HG02642 (cell line): Measurements from ENCODE around the gene CDHR5.
"Not testable (repeated sequence)": the region's sequence is repeated elsewhere in the genome, so short reads cannot be mapped to it uniquely, and the experiment has no call there.

Experiments used
- ATAC-seq: cut with Tn5 transposase; IDR thresholded peaks from one replicate; pipeline ENCODE4 v1.9.1; 2021; ENCODE audit warnings: mild to moderate bottlenecking; ENCODE audit not compliant: unreplicated experiment, poor library complexity

The CDHR5 gene

DNA sequence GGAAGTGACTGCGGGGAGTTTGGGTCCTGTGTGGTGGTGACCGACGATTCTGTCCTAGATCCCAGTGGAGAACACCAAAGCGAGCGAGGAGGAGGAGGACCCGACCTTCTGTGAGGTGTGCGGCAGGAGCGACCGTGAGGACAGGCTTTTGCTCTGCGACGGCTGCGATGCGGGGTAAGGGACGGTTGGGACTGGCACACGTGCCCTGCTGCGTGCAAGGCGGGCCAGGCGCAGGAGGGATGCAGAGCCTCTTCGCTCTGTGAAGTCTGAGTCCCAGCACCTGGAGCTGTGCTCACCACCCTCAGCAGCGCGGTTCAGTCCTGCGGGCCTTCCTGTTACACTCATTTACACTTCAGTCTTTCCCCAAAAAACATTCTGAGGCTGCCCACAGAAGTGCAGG lies 32.3 kb downstream of the CDHR5 start:
- ATAC-seq = no peak

DNA sequence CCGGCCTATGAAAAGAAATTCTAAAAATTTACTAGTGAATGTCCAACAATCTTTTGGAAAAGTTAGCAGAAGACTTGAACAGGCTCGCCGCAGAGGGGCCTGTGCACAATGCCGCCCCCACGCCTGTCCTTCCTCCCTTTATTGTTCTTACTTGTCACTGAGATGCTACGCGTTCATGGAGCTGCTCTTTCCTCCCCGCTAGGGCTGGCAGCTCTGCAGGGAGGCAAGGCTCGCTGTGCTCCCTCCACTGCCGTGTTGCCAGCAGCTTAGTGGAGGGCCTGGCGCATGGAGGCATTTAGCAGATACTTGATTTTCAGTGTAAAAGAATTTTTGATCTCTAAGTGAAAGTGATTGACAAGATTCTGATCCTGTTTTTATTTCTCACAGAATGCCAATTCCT lies 33.8 kb downstream of the CDHR5 start:
- no peak for ATAC-seq

DNA sequence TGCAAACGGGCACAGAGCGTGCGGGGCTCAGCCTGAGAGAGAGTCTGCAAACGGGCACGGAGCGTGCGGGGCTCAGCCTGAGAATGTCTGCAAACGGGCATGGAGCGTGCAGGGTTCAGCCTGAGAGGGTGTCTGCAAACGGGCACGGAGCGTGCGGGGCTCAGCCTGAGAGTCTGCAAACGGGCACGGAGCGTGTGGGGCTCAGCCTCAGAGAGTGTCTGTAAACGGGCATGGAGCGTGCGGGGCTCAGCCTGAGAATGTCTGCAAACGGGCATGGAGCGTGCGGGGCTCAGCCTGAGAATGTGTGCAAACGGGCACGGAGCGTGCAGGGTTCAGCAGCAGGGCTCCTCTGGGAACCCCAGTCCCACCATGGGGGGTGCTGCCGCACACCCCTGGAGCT lies 35.0 kb downstream of the CDHR5 start:
- no peak for ATAC-seq

DNA sequence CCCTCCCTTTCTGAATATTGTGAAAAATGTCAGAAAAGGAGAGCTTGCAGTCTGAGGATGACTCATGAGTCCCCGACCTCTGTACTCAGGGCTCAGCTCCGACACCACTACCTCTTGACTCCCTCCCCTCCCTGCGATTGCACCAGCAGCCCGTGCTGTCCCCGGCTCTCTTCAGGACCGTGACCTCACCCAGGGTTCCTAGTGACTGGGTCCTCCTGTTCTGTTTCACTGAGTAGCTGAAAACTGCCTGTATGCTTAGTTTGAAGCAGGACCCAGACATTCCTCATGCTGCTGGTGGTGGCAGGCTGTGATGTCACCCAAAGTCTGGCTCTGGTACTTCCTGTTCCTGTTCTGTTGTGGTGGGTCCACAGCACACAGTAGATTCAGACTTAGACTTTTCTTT lies 36.8 kb downstream of the CDHR5 start:
- no peak for ATAC-seq

DNA sequence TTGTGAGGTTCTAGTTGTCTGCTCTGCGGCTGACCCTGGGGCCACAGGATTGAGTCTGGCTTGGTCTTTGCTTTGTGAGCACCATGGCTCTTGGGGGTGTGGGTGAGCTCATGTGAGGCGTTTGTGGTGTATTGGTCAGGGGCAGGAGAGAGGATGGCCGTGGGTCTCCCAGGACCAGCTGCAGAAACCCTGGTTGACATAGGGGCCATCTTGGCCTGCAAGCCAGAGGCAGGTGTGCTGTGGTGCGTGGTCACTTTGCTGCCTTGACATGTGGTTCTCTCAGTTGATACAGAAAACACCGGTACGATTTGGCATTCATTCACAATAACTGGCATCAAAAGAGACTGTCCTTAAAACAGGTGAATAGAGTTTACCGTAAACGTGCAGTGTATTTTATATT lies 37.2 kb downstream of the CDHR5 start:
- ATAC-seq = no peak

DNA sequence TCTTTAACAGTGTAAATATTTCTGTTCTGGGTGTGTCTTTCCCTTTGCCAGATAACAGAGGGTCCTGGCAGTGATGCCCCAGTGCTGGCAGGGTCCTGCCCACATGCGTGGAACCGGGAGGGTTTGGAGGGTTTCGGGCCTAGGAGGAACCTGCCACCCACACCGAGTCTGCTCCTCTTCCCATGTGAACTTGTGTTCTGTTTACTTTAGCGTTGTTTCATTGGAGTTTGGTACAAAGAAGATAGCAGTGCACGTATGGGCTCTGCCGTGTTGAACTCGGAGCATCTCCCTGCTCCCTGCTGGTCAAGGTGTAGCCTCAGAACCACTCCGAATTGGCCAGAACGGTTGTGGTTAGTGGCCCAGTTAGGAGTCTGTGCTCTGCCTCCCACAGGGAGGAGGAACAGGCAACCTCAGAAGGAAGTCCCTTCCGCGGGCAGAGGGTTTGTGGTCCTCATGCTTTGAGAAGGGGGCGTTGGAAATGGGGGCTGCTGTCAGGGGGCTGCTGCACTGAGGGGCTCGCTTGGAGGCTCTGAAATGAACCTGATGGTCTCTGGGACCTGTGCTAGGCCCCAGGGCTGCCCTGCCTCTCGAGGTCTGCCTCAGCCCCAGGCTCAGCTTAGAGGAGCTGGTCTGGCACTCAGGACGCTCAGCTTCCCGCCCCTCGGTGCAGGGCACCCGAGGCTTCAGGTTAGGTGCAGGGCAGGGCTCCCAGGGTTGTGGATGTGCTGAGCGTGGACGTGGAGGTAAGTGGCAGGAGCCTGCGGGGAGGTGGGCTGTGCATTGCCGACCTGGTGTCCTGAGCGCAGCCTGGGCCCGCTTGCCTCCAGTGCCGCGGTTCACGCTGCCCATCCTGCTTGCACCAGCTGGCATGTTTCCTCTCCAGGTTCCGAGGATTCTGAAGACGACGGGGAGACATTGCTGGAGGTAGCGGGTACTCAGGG lies 38.1 kb downstream of the CDHR5 start:
- ATAC-seq = no peak

DNA sequence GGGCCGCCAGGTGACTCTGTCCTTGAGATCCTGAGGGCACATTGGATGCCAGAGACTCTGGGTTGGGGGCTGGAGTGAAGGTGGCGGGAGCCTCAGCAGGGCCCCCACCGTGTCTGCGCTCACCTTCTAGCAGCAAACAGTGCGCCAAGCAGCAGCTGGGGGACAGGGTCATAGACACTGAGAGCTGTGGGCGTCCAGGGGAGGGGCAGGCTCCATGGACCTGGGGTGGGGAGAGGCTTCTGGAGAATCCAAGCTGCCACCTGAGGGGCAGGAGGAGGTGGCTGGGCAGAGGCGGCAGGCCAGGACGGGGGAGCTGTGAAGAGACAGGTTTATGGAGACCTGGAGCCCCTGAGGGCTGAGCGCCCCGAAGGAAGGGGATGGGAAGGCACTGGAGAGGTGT lies 40.5 kb downstream of the CDHR5 start:
- no peak for ATAC-seq

DNA sequence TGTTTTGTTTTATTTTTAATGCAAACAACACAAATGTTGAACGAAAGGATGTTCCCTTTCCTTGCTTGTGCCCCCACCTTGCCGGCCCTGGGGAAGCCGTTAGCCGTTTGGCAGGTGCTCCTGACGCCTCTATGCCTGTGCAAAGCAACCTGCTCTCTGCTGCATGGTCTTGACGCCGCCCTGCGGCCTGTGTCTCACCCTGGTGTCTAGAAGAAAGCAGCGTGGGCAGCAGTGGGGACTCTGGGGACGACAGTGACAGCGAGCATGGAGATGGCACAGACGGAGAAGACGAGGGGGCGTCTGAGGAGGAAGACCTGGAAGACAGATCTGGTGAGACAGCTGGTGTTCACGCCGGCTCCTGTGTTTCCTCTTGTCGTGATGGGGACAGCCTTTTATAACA lies 43.0 kb downstream of the CDHR5 start:
- ATAC-seq = no peak

DNA sequence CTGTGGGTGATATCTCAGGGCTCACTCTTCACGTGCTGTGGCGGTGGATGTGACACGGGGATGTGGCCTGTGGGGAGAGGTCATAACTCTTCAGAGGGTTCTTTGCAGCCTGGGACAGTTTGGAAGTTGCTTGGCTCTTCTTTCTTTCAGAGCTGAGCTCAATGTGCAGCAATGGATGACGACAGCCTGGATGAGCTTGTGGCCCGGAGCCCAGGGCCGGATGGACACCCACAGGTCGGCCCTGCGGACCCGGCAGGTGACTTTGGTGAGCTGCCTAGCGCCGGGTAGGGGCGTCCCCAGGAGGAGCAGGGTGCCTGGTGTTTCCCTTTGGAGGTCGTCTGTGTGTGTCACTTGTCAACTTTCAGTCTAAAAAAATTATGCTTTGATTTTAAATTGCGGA lies 43.4 kb downstream of the CDHR5 start:
- no peak for ATAC-seq

DNA sequence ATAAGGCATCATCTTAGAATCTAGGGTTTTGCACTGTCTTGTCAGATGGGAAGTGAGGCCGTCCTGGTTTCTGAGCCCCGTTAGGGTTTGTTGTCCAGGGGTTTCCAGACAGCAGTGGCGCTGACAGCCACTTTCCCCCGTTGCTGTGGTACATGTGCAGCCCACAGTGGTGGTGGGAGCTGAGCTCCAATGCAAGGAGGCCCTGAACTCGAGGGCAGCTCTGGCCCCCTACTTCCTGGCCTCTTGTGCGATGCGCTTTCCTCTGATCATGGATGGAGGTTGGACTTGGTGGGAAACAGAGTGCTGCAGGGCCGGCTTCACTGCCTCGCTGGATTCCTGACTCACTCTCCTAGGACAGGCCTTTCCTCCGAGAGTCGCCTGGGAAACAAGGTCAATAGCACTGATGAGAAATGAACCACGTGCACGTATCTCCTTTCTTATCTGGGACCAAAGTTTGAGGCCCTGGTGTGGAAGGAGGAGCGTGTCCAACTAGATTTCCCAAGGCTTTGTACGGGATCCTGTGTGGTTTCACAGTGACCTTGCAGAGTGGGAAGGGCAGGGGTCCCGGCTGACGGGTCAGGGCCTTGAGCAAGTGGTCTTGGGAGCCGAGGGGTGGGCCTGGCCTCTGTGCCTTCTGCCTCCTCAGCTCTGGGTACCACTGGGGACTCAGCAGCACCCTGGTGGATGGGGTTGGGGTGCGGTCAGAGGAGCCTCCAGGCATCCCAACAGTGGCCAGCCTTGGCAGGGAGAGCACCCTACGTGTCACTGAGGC lies 44.7 kb downstream of the CDHR5 start:
- no peak for ATAC-seq

- ATAC-seq = no peak
These were observed 46.3 kb downstream of the CDHR5 start for GRCh38 chr11:578276-579035.

- ATAC-seq = no peak
These were observed 47.2 kb downstream of the CDHR5 start for GRCh38 chr11:577611-577894.

GRCh38 chr11:576811-577610 lies 47.7 kb downstream of the CDHR5 start:
- no peak for ATAC-seq

DNA sequence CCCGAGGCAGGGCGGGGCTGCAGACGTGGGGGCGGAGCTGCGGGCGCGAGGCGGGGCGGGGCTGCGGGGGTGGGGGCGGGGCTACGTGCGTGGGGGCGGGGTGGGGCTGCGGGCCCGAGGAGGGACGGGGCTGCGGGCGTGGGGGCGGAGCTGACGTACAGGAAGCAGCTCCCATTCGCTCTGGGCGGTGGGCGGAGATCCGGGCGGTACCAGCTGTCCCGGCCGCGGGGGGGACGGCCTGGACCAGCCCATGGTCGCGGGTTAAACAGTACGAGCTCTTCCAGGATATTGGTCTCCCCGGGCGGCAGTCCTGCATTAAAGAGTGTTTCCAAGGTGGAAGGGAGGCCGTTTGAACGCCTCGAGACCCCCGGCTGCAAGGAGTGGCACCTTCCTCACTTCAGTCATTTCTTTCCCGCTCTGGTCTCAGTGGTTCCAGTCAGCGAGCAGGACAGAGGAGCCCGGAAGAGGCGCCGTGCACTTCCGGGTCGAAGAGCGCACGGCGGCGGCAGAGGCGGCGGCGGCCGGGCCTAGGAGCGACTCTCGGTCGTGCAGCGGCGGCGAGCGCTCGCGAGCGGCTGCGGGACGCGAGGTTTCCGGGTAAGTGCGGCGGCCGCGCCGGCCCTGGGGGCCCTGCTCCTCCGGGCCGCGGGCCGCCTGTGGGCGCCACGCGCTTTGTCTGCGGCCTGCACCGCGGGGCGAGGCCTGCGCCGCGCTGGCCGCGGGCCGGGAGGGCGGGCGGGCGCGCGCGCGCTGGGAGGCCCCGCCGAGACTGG lies 48.6 kb downstream of the CDHR5 start, which contains the start of gene PHRF1:
Gene PHRF1 (plus strand): TSS at position 475 of the 773 bp plus-strand sequence. CDS start 5,043 bp downstream, outside the sequence.
- peak; percentile 87 for ATAC-seq

DNA sequence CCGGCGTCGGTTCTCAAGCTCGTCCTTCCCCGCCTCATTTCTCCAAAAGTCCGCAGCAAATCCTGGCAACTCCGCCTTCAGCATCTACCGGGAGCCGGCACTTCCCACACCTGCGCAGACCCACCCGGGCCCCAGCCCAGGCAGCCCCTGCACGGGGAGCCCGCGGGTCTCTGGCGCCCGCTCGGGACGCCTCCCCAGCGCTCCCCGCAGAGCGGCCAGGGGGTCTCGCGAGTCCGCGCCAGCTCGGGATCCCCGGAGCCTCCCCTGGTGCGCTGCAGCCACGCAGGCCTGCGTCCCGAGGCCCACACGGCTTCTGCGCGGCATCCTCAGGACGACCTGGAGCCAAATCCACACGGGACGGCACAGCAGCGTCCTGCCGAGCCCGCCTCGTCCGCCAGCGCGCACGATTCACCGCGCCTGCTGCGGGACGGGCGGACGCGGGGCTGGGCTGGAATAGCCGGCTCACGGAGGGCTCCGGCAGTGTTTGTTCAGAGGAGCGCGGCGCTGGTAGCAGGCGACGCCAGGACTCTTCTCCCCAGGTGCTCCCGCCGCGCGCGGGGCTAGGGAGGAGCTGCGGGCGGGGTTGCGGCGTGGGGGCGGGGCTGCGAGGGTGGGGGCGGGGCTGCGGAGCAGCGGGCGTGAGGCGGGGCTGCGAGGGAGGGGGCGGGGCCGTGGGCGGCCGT lies 49.3 kb downstream of the CDHR5 start:
- ATAC-seq = peak; percentile 42

- ATAC-seq = no peak
These were observed 50.0 kb downstream of the CDHR5 start for GRCh38 chr11:574632-575312.

GRCh38 chr11:574031-574570 lies 50.7 kb downstream of the CDHR5 start:
- not testable (repeated sequence) for ATAC-seq
